Dermis microvascular lymphatic vessel endothelial cell (primary cell): Measurements from ENCODE around the gene ATP5ME. TPM values are rescaled to one million over a fixed set of nuclear protein-coding genes. Genes with fewer than 3 reads are reported as not detected.
"Not testable (repeated sequence)": the region's sequence is repeated elsewhere in the genome, so short reads cannot be mapped to it uniquely, and the experiment has no call there.

ENCODE experiments used
- DNase-seq, 2 donors: peaks; one replicate each; pipeline versions ENCODE4 v3.0.0 to v3.0.0-alpha.2; 2010; ENCODE audit warnings: low read depth in 2 of 2
- total RNA-seq: library from RNA; depleted of rRNA; stranded (reverse); fragments of >200 nt; gene quantifications from 2 replicates; pipeline ENCODE4 v1.2.1, GENCODE V29; 2014

The ATP5ME gene
- 141 and 209 TPM in 2 replicates for total RNA-seq

DNA sequence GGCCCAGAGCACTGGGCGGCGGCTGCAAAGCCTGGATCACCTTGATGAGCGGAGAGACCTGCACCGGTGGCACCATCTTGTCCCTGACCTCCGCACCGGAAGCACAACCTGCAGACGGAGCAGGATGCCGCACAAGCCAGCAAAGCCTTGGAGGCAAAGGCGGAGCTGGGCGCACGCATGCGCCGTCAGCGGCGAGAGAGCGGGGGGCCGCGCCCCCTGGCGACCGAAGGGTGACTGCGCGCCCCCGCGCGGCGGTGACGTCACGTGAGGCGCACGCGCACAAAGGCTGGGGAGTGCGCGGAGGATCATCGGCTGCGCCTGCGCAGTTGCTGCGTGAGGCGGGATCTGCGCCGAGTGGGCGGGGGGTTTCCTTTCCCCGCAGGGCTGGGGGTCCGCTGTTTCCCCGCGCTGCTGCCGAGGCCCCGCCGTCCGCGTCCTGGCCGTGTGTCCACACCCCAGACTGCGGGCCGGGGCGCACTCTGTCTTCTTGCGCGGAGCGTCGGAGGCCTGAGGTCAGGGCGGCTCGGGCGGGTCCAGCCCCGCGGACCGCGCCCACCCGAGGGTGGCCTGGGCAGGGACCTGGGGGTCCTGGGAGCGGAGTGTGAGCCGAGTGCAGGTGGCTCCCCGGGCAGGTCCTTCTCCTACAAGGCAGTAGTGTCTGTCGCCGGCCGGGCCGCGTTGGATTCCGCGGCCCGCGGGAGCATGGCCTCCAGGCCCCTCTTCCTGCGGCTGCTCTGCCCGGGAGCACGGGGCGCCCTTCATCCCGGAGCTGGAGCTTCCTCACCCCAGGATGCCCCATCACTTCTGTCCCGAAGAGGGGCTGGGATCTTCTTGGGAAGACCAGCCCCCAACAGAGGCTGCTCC, at the start of gene ATP5ME, which contains the start of gene MYL5:
TSS of gene ATP5ME (minus strand) at position 105 of the 864 bp plus-strand sequence. CDS start at position 76, 29 bp downstream.
TSS of gene MYL5 (plus strand) at position 371 of the 864 bp plus-strand sequence. CDS start 3,485 bp downstream, outside the sequence.
- DNase-seq, result peak; percentile 91 to 95

DNA sequence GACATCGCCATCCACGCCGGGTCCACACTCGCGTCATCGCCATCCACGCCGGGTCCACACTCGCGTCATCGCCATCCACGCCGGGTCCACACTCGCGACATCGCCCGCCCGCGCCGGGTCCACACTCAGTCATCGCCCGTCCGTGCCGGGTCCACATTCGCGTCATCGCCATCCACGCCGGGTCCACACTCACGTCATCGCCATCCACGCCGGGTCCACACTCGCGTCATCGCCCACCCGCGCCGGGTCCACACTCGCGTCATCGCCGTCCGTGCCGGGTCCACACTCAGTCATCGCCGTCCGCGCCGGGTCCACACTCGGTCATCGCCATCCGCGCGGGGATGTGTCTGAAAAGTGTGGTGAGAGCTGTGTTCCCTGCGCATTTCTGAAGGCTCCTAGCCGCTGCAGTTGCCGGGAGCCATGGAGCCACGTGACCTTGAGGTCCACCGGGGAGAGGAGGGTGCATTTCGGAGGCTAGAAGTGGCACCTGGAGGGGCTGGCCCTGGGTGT, 48.8 kb upstream of the ATP5ME start:
- DNase-seq, result no peak

DNA sequence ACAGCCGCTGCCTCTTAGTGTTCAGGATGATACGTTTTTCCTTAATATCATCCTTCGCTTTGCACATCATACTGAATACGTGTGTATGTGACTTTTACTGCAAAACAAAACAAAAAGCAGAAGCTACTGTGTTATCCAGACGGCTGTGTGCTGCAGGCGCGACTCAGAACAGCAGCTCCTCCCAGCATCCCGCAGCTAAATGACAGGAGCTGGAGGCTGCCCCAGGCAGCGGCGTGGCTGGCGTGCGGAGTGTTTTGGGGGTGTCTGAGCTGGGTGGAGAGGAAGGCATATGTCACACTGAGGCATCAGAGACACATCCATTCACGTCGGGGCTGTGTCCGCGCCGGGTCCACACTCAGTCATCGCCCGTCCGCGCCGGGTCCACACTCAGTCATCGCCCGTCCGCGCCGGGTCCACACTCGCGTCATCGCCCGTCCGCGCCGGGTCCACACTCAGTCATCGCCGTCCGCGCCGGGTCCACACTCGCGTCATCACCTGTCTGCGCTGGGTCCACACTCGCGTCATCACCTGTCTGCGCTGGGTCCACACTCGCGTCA, 48.2 kb upstream of the ATP5ME start:
- no peak for DNase-seq

DNA sequence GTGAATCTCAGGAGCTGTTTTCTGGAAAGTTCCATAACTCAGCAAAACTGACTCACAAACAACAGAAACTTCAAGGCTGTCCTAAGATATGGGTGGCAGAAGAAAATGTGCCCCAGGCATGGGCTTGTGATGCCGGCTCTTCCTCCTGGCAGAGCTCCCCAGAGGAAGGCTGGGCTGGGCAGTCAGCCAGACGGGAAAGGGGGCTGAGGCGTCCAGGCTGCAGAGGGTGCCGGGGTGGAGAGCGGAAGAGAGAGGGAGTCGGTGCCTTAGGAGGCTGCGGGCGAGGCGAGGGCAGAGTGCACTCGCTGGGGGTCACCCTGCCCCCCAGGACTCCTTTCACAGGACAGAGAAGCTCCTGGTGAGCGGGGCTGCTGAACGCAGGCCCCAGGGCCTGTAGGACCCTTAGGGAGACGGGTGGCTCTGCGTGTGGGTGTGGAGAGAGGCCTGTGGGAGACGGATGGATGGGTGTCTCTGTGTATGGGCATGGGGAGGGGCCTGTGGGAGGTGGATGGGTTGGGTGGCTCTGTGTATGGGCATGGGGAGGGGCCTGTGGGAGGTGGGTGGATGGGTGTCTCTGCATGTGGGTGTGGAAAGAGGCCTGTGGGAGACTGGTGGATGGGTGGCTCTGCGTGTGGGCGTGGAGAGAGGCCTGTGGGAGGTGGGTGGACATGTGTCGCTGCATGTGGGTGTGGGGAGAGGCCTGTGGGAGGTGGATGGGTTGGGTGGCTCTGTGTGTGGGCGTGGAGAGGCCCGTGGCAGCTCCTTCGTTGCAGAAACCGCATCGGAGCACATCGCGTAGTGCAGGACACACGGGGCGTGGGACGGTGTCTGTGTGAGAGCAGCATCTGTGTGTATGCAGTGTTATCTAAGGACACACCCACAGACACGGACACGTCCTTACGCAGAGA, 47.4 kb upstream of the ATP5ME start:
- DNase-seq, result peak in 1 of 2 donors; percentile 26

DNA sequence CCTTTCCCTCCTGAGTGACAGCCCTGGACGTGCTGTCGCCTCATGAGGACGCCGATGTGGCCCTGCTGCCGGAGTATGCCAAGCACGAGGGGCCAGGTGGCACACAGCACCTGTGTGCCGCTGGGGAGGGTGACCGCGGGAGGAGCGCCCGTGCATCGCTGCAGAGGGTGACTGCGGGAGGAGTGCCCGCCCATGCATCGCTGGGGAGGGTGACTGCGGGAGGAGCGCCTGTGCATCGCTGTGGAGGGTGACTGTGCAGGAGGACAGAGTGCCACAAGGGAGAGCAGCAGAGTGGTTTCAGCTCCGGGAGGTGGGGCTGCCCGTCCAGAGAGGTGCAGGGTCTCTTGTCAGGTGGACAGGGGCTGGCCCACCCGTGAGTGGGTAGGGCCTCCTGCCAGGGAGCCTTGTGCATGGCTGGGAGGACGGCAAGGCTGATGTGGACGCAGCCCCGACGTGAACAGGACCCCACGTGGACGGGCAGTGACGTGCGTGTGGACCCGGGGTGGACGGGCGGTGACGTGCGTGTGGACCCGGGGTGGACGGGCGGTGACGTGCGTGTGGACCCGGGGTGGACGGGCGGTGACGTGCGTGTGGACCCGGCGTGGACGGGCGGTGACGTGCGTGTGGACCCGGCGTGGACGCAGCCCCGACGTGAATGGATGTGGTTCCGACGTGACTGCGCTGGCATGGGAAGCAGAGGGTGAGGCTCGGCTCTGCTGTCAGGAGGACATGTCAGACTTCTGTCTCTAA, 46.2 kb upstream of the ATP5ME start:
- no peak for DNase-seq

DNA sequence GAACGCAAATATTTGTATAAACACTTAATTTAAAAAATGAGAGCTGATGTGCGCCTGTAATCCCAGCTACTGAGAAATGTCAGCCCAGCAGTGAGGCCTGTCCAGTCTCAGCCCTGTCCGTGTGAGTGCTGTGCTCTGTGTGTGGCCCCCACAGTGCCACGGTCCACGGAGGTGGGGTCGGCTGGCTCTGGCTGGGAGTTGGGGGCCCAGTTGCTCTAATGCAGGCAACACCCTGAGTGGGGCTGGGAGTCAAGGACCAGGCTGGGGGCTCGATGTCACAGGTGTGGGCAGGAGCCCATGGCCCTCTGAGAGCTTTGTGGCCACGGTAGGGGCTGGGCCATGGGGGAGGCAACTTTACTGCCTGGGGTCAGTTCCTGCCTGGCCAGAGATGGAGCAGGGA, 44.4 kb upstream of the ATP5ME start:
- DNase-seq, result no peak

DNA sequence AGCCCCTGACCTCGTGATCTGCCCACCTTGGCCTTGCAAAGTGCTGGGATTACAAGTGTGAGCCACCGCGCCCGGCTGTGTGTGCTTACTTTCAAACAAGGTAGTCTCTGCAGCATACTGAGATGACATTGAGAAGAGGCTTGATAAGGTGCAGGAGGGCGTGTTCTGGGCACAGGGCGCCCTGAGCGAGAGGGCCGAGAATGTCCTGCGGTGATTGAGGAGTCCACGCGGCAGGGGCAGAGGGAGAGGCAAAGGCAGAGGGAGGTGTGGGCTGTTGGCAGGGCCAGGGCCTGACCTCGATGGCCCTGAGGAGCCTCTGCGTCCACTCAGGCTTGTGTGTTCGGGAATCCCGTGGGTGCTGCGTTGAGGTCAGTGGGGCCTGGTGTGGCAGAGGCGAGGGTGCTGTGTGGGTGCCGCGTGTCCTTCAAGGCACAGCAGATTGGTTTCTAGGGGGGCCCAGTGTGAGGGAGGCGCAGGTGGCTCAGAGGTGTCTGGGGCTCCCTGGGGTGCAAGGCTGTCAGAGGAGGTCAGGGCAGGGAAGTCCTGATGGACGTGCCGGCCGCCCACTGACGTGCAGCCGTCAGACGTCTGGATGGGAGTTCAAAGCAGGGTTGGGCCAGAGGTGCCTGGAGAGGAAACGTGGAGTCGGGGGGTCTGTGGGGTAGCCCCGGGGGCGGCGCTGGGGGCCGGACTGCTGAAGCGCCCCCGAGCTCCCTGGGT, 43.7 kb upstream of the ATP5ME start:
- DNase-seq, result no peak

- DNase-seq, result no peak
These were observed 40.0 kb upstream of the ATP5ME start for GRCh38 chr4:714087-714486.

DNA sequence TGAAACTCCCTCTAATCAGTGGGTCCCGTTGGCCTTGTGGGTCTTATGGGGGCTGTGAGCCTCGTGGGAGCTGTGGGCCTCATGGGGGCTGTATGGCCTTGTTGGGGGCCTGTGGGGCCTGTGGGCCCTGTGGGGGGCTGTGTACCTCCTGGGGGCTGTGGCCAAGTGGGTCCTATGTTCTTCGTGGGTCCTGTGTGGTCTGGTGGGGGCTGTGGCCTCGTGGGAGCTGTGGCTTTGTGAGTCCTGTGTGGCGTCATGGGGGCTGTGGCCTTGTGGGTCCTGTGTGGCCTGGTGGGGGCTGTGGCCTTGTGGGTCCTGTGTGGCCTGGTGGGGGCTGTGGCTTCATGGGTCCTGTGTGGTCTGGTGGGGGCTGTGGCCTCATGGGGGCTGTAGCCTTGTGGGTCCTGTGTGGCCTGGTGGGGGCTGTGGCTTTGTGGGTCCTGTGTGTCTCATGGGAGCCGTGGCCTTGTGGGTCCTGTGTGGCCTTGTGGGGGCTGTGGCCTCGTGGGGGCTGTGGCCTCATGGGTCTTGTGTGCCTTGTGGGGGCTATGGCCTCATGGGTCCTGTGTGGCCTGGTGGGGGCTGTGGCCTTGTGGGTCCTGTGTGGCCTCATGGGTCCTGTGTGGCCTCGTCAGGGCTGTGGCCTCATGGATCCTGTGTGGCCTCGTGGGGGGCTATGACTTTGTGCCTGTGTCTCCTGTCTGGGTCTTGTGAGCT, 39.0 kb upstream of the ATP5ME start:
- DNase-seq, result no peak

GRCh38 chr4:712093-712492, 38.0 kb upstream of the ATP5ME start:
- DNase-seq, result no peak

- DNase-seq, result no peak
These were observed 36.8 kb upstream of the ATP5ME start for GRCh38 chr4:710916-711315.

DNA sequence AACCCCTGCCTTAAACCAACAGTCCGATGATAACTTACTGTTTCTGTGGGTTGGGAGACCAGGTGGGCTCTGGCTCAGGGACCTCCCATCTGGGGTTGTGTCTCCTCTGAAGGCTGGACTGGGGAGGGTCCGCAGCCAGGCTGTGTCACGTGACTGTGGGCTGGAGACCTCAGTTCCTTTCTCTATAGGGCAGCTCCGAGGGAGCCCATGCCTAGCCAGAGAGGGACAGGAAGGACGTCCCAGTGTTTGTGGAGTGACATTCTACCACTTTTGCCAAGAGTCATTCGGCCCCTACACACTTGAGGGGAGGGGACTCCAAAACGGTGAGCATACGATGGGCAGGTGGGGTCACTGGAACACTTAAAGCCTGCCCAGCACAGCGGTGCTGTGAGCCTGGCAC, 36.0 kb upstream of the ATP5ME start:
- DNase-seq, result no peak

DNA sequence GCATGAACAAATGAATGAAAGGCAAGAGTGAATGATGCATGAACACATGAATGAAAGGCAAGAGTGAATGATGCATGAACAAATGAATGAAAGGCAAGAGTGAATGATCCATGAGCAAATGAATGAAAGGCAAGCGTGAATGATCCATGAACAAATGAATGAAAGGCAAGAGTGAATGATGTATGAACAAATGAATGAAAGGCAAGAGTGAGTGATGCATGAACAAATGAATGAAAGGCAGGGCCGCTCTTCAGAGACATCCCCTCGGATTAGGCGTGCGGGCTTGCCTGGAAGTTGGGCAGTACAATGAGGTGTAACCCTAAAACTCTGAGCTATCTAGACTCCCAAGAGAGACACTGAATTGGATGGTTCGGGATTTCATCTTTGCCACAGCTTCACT, 35.3 kb upstream of the ATP5ME start:
- no peak for DNase-seq

- DNase-seq, result no peak
These were observed 34.5 kb upstream of the ATP5ME start for GRCh38 chr4:708631-708933.

DNA sequence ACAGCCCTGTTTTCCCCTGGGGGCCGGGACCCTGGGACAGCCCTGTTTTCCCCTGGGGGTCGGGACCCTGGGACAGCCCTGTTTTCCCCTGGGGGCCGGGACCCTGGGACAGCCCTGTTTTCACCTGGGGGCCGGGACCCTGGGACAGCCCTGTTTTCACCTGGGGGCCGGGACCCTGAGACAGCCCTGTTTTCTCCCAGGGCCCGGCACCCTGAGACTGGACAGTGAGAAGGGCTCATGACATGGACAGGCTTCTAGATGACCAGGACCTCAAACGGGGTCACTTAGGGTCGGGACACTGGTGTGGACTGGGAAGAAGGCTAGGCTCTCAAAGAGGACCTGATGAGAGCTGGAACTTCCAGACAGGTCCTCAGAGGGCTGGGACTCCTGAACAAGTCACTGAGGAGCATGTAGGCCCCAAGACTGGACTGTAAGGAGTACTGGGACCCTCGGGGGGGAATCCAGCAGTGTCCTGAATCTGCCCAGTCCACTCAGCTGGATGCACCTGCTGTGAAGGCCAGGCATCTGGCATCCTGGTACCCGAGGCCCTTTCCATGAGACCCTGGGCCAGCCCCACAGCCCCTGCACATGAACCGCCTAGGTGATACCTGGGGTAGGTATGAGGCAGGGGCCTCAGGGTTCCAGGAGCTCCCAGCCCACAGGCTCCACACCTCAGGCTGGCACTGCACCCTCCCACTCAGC, 34.0 kb upstream of the ATP5ME start:
- DNase-seq, result no peak

- DNase-seq, result no peak
These were observed 32.9 kb upstream of the ATP5ME start for GRCh38 chr4:706834-707598.

DNA sequence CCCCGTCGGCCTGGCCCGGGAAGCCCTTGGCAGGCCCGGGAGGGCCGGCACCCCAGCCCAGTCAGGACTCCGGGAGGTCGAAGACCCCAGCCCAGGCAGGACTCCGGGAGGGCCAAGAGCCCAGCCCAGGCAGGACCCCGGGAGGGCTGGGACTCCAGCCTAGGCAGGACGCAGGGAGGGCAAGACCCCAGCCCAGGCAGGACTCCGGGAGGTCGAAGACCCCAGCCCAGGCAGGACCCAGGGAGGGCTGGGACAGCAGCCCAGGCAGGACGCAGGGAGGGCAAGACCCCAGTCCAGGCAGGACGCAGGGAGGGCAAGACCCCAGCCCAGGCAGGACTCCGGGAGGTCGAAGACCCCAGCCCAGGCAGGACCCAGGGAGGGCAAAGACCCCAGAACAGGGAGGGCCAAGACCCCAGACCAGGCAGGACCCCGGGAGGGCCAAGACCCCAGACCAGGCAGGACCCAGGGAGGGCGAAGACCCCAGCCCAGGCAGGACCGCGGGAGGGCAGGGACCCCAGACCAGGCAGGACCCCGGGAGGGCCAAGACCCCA, 32.1 kb upstream of the ATP5ME start:
- not testable (repeated sequence) for DNase-seq
